SK-N-SH (cell line): ENCODE data around the gene LSM10.

Experiments used
- CTCF ChIP-seq: fragments of 200-600 bp; sonication (generic); IDR thresholded peaks from 2 replicates; pipeline ENCODE4 v1.6.1; 2017; ENCODE audit warnings: antibody characterized with exemption, mild to moderate bottlenecking, moderate library complexity
- EZH2phosphoT487 ChIP-seq: fragments of 200-600 bp; sonication (generic); IDR thresholded peaks from 2 replicates; pipeline ENCODE4 v1.6.1; 2017; ENCODE audit warnings: low read depth, mixed run types, mild to moderate bottlenecking, antibody characterized with exemption, moderate library complexity, borderline replicate concordance
- FOXM1 ChIP-seq: IDR thresholded peaks from 2 replicates; pipeline ENCODE4 v1.4.0; 2012; ENCODE audit warnings: low read depth, mild to moderate bottlenecking
- GATA2 ChIP-seq: sonication (generic); formaldehyde crosslinking; IDR thresholded peaks from 2 replicates; pipeline ENCODE4 v1.5.0; 2020; ENCODE audit warnings: mild to moderate bottlenecking, missing genetic modification reagents
- MAX ChIP-seq: IDR thresholded peaks from 2 replicates; pipeline ENCODE4 v1.4.0; 2012; ENCODE audit warnings: low read depth
- MEF2A ChIP-seq: IDR thresholded peaks from 2 replicates; pipeline ENCODE4 v1.4.0; 2012; ENCODE audit warnings: low read depth, borderline replicate concordance
- NRF1 ChIP-seq: IDR thresholded peaks from 2 replicates; pipeline ENCODE4 v1.6.1; 2012; ENCODE audit warnings: low read depth, mild to moderate bottlenecking, low read length
- REST ChIP-seq: IDR thresholded peaks from 2 replicates; pipeline ENCODE4 v1.6.1; 2012; ENCODE audit warnings: mild to moderate bottlenecking, low read depth, low read length, moderate library complexity
- RFX5 ChIP-seq: IDR thresholded peaks from 2 replicates; pipeline ENCODE4 v1.6.1; 2012; ENCODE audit warnings: mild to moderate bottlenecking, improper control_type of control experiment, low read length
- RXRA ChIP-seq: IDR thresholded peaks from 2 replicates; pipeline ENCODE4 v1.4.0; 2012; ENCODE audit warnings: low read depth, mild to moderate bottlenecking, borderline replicate concordance
- SIN3A ChIP-seq: IDR thresholded peaks from 2 replicates; pipeline ENCODE4 v1.6.1; 2012; ENCODE audit warnings: low read depth, mild to moderate bottlenecking, low read length, moderate library complexity, borderline replicate concordance
- SMC3 ChIP-seq: IDR thresholded peaks from 2 replicates; pipeline ENCODE4 v1.6.1; 2012; ENCODE audit warnings: low read depth, low read length, improper control_type of control experiment
- TAF1 ChIP-seq: IDR thresholded peaks from 2 replicates; pipeline ENCODE4 v1.6.1; 2012; ENCODE audit warnings: low read depth, mild to moderate bottlenecking, low read length, moderate library complexity, borderline replicate concordance

GRCh38 chr1:36359911-36360550 lies 37.7 kb downstream of the LSM10 start:
- TF ChIP-seq CTCF: no peak
- no peak for TF ChIP-seq GATA2 (CRISPR knock-in tag)
- TF ChIP-seq SMC3: no peak
- TF ChIP-seq SIN3A: no peak
- no peak for TF ChIP-seq RXRA
- TF ChIP-seq RFX5: no peak
- no peak for TF ChIP-seq TAF1
- no peak for TF ChIP-seq MEF2A
- TF ChIP-seq EZH2phosphoT487: no peak
- TF ChIP-seq NRF1: no peak
- no peak for TF ChIP-seq FOXM1
- TF ChIP-seq MAX: no peak
- no peak for TF ChIP-seq REST
